ENCODE data around the gene OTOG. TPM values are rescaled to one million over a fixed set of nuclear protein-coding genes. Genes with fewer than 3 reads are reported as not detected.
A peak's percentile ranks its signal among the peaks of the same experiment; 100 is the strongest.

OTOG gene
- total RNA-seq, 1 experiment from 2014 or later: 0.69 TPM

- no peaks in the 10 kb centered on the region for H3K36me3 ChIP-seq (replicated peaks; ENCODE audit: control insufficient read depth, insufficient read depth, low read length)
- H3K27me3 ChIP-seq (ENCODE audit: control insufficient read depth, insufficient read depth, low read length): no peaks in the 10 kb centered on the region; the same call in 1 of the 2 replicates
- H3K4me3 ChIP-seq (ENCODE audit: insufficient read depth, low read depth, low read length): no peak overlapping the region
- no peak for DNase-seq
Observed at GRCh38 chr11:17513853-17514252, 33.2 kb upstream of the OTOG start.

DNA sequence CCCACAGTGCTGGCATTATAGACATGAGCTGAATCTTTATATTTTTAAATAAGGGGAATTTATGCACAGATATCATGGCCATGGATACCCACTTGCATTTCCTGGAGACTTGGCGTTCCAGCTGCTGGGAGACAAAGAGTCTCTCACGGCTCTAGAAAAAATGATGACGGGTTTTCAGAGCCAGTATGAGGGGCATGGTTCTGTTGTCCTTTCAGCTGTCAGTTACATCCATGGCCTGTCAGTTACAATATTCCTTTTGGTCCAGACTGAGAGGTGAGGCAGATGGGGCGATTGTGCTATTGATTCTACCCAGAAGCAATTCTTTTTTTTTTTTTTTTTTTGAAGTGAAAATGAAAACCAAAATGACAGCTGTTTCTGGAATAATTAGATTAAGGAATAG lies 32.6 kb upstream of the OTOG start:
- no peak for DNase-seq
- Histone ChIP-seq H3K36me3 (replicated peaks; ENCODE audit: control insufficient read depth, insufficient read depth, low read length) (no peaks in the 10 kb centered on the region), H3K27me3 (ENCODE audit: control insufficient read depth, insufficient read depth, low read length) (no peaks in the 10 kb centered on the region; the same call in 1 of the 2 replicates), H3K4me3 (ENCODE audit: insufficient read depth, low read depth, low read length) (no peak overlapping the region)

DNA sequence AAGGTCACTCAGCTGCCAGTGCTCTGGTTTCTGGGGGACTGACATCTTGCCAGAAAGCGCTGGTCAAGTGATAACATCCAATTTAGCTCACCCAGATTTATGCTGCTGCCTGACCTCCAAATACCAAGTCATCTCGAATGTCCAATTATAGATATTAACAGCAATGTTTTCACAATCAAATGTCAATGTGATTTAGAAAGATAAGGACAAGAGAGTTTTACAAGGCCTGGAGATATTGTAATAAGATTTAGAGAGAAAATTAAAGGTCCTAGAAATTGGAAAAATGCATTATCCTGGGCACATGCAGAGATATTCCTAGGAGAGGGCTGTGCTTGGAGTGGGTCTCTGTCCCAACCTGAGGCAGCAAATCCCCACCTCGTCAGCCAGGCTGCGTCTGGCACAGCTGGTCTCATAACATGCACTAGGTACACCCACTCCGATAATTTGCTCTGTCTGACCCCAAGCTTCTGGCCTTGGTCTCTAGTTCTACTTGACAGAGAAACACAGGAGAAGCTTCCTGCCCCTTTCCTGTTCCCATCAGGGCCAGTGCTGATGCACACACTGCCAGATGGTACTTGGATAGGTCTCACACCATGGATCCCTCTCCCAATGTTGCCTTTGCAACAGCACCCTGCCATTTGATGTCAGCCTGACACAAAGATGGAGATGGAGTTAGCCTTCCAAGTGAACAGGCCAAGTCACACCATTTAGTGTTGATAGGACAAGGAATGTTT lies 31.4 kb upstream of the OTOG start:
- no peak for DNase-seq
- Histone ChIP-seq H3K27me3 (ENCODE audit: control insufficient read depth, insufficient read depth, low read length) (no peaks in the 10 kb centered on the region; the same call in 1 of the 2 replicates), H3K4me3 (ENCODE audit: insufficient read depth, low read depth, low read length) (no peak overlapping the region), H3K36me3 (replicated peaks; ENCODE audit: control insufficient read depth, insufficient read depth, low read length) (no peaks in the 10 kb centered on the region)

DNA sequence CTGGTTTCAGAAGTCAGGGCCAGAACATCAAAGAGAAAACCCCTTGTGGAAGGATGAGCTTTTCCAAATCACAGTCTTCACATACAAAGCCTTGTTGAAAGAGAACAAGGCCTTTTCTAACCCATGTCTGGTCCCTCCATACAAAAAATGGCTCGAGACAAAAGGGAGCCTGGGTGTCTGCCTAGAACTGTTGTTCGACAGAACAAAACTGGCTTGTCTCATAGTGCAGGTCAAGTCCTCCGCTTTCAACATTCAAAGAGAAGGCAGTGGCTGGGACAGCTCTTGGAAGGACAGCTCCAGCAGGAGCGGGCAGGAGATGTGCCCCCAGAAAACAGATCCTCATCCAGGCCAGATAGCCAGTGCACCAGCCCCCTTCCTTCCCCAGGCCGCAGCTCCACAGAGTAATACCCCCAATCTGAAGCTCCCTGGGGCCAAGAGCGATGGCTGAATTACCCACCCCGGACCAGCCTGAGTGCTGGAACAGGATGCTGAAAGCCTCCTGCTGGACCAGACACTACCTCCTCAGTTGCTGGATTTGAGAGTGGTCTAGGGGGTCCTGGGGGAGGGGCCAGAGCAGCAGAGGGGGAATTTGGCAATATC lies 30.4 kb upstream of the OTOG start:
- no peak for DNase-seq
- Histone ChIP-seq H3K36me3 (replicated peaks; ENCODE audit: control insufficient read depth, insufficient read depth, low read length) (no peaks in the 10 kb centered on the region), H3K4me3 (ENCODE audit: insufficient read depth, low read depth, low read length) (no peak overlapping the region), H3K27me3 (ENCODE audit: control insufficient read depth, insufficient read depth, low read length) (no peaks in the 10 kb centered on the region)

GRCh38 chr11:17517186-17517585 lies 29.9 kb upstream of the OTOG start:
- Histone ChIP-seq H3K36me3 (replicated peaks; ENCODE audit: control insufficient read depth, insufficient read depth, low read length) (no peaks in the 10 kb centered on the region), H3K27me3 (ENCODE audit: control insufficient read depth, insufficient read depth, low read length) (no peaks in the 10 kb centered on the region), H3K4me3 (ENCODE audit: insufficient read depth, low read depth, low read length) (no peak overlapping the region)
- DNase-seq: no peak

DNA sequence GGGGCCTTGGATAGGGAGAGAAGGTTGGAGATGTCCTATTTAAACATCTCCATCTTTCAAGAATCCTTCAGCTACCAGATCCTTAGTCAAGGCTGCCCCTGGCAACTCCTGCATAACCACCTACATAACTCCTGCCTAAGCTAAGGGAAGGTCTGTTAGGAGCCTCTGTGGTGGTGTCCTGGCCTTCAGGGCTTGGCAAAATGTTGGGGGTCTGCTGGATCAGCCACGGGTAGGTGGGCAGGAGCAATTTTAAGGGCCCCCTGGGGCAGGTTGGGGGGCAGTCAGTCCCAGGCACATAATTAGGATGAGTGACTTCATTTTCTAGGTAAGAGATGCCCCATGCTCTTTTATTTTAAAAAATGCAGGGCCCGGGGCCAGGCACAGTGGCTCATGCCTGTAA lies 28.7 kb upstream of the OTOG start:
- Histone ChIP-seq H3K27me3 (ENCODE audit: control insufficient read depth, insufficient read depth, low read length) (no peaks in the 10 kb centered on the region), H3K4me3 (ENCODE audit: insufficient read depth, low read depth, low read length) (no peak overlapping the region), H3K36me3 (replicated peaks; ENCODE audit: control insufficient read depth, insufficient read depth, low read length) (no peaks in the 10 kb centered on the region)

DNA sequence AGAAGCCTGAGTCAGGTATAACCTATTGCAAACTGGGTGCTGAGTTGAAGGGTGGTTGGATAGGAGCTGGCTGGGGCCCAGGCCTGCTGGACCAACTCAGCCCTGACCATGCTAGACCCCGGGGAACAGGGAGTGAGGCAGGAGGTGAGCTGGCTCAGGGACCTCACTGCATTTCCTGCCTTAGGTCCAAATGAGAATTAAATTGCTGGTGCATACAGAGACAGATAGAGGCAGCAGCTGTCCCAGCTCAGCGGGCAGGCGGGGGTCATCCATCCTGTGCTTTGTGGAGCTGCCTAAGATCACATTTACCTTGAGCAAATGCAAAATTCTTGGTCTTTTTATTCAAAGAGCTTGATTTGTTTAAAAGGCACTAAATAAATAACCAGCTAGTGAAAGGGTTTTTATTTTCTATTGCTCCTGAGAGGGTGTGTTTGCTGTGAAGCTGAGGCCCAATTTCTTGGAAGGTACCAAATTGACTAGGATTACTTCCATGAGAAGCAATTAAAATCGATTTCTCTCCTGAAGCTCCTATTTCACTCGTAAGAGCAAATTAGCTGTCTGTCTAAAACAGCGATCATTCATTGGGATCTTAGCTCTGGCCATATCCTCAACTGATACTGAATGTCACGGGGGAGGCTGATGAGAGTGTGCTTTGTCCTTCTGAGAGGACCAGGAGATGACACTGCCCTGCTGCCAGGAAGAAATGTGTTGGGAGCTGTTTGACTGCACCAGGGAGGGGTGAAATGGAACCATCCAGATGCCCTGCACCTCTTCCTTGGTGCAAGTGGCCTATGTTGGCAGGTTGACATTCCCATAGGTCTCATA lies 27.8 kb upstream of the OTOG start:
- H3K36me3 ChIP-seq (replicated peaks; ENCODE audit: control insufficient read depth, insufficient read depth, low read length): no peaks in the 10 kb centered on the region
- H3K4me3 ChIP-seq (ENCODE audit: insufficient read depth, low read depth, low read length): no peak overlapping the region
- no peaks in the 10 kb centered on the region for H3K27me3 ChIP-seq (ENCODE audit: control insufficient read depth, insufficient read depth, low read length)
- peak; percentile 72 for DNase-seq

More for the DNA sequence above, 28.7 kb upstream of the OTOG start:
- no peak for DNase-seq

DNA sequence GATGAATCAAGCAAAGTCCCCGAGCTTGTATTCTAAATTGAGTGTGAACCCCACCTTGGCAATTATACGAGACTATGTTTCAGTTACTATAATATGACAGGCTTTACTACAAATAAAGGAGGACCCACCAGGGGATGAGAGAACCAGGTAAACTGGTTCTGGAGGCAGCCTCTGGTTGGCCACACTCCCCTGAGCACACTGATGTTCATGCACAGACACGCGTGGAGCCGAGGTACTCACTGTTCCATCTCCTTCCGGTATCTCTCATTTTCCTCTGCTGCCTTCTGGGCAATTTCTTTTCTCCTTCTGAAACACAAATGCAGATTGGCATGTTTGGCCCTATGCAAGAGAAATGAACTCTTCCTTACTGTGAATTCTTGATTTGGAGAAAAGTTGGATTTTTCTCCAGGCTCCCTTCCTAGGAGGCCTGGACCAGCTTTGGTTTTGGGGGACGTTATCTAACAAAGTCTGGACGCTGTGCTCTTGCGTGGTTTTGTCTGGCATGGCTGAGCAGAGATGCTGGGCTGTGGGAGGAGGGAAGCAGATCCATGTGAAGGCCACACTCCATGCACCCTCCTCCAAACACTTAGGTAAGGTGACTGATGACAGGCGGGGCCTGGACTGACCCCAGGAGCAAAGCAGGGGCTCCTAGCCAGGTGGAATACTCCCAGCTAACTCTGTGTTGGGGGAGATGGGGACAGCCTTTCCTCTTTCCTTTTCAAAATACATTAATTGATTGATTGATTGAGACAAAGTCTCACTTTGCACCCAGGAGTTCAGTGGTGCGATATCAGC lies 25.8 kb upstream of the OTOG start:
- Histone ChIP-seq H3K27me3 (ENCODE audit: control insufficient read depth, insufficient read depth, low read length) (no peaks in the 10 kb centered on the region), H3K4me3 (ENCODE audit: insufficient read depth, low read depth, low read length) (no peak overlapping the region), H3K36me3 (replicated peaks; ENCODE audit: control insufficient read depth, insufficient read depth, low read length) (no peaks in the 10 kb centered on the region)
- no peak for DNase-seq

- H3K27me3 ChIP-seq (ENCODE audit: control insufficient read depth, insufficient read depth, low read length): no peaks in the 10 kb centered on the region
- DNase-seq: no peak
- H3K4me3 ChIP-seq (ENCODE audit: insufficient read depth, low read depth, low read length): no peak overlapping the region
- no peaks in the 10 kb centered on the region for H3K36me3 ChIP-seq (replicated peaks; ENCODE audit: control insufficient read depth, insufficient read depth, low read length)
Observed at GRCh38 chr11:17522655-17523054, 24.4 kb upstream of the OTOG start.

DNA sequence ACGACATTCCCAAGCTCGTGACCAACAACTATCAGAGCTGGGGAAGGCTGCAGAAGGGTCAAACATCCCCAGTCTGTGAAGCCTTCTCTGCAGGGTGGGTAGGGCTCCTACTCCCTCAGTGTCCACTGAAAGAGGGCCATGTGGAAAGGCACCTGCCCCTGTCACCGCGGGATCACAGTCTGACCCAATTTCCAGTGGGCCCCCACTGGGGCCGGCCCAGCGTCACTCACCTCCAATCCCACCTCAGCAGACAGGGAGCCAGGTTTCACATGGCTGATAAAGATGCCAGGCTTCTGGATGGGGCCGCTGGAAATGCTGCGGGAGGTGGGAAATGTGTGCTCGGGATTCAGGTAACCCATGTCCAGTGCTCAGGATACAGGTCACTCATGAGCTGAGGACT lies 22.8 kb upstream of the OTOG start:
- Histone ChIP-seq H3K27me3 (ENCODE audit: control insufficient read depth, insufficient read depth, low read length) (no peaks in the 10 kb centered on the region), H3K4me3 (ENCODE audit: insufficient read depth, low read depth, low read length) (no peak overlapping the region), H3K36me3 (replicated peaks; ENCODE audit: control insufficient read depth, insufficient read depth, low read length) (no peaks in the 10 kb centered on the region)
- DNase-seq: no peak

GRCh38 chr11:17525570-17525969 lies 21.5 kb upstream of the OTOG start:
- DNase-seq: no peak
- no peak overlapping the region for H3K4me3 ChIP-seq (ENCODE audit: insufficient read depth, low read depth, low read length)

DNA sequence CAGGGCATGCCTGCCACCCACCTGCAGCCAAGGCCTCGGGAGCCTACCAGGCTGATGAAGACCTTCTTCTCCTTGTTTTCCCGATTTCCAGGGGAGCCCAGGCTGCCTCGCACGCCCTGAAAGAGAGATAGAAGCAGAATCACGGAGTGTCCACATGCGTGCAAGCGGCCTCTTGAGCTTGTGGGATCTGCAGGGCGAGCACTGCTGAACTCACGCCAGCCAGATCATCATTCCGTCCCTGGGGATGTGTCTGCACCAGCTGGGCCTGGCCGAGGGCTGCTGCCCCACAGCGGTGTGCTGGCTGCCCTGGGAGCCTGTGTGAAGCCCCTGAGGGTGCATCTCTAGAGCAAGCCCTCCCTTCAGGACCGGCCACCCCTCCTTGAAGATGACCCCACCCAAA lies 20.7 kb upstream of the OTOG start:
- no peak overlapping the region for H3K4me3 ChIP-seq (ENCODE audit: insufficient read depth, low read depth, low read length)
- no peaks in the 10 kb centered on the region for H3K27me3 ChIP-seq (ENCODE audit: control insufficient read depth, insufficient read depth, low read length)
- no peaks in the 10 kb centered on the region for H3K36me3 ChIP-seq (replicated peaks; ENCODE audit: control insufficient read depth, insufficient read depth, low read length)
- DNase-seq: no peak

More at GRCh38 chr11:17525570-17525969, 21.5 kb upstream of the OTOG start:
- Histone ChIP-seq H3K36me3 (replicated peaks; ENCODE audit: control insufficient read depth, insufficient read depth, low read length) (no peaks in the 10 kb centered on the region), H3K27me3 (ENCODE audit: control insufficient read depth, insufficient read depth, low read length) (no peaks in the 10 kb centered on the region)

DNA sequence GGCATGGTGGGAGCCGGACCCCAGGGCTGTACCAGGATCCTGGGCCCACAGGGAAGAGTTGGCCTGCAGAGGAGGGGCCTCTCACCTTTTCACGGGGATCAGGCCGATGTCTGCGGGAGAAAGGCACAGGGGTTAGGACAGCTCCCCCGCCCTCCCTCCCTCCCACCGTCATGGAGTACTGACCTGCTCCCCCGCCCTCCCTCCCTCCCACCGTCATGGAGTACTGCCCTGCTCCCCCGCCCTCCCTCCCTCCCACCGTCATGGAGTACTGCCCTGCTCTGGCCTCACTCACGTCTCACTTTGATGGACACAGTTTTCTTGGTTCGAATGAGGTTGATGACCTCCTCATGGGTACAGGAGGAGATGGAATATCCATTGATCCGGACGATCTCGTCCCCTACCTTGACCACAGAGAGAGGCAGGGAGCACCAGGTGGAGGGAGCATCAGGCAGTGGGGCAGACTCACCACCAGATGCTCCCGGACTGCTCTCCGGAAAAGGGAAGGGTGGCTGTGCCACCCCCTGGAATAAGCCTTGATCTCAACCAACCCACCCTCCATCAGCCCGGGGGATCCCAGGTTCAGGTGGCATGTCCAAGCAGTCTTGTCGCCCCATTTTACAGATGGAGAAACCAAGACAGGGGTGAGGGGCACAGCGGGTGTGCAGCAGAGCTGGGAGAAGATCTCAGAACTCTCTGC lies 20.0 kb upstream of the OTOG start:
- no peaks in the 10 kb centered on the region for H3K27me3 ChIP-seq (ENCODE audit: control insufficient read depth, insufficient read depth, low read length)
- H3K4me3 ChIP-seq (ENCODE audit: insufficient read depth, low read depth, low read length): no peak overlapping the region
- no peak for DNase-seq
- H3K36me3 ChIP-seq (replicated peaks; ENCODE audit: control insufficient read depth, insufficient read depth, low read length): no peaks in the 10 kb centered on the region

DNA sequence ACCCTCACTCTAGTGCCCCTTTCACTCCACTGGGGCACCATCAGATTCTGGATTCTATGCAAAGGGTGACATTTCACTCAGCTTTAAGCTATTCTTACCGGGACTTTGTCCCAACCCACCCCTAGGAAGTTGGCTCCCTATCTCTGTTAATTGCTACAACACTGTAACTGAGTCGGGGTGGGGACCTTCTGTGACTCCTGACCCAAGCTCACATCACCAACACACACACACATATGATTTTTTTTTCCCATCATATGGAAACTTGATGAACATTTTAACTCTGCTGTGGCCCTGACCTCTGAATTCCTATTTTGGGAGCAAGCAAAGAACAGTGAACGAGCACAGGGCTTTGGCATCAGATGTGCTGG lies 19.4 kb upstream of the OTOG start:
- Histone ChIP-seq H3K36me3 (replicated peaks; ENCODE audit: control insufficient read depth, insufficient read depth, low read length) (no peaks in the 10 kb centered on the region), H3K4me3 (ENCODE audit: insufficient read depth, low read depth, low read length) (no peak overlapping the region), H3K27me3 (ENCODE audit: control insufficient read depth, insufficient read depth, low read length) (no peaks in the 10 kb centered on the region)
- DNase-seq: no peak
